HG02884 (cell line): ENCODE results near the gene ANKRD30B.
"Not testable (repeated sequence)": the region's sequence is repeated elsewhere in the genome, so short reads cannot be mapped to it uniquely, and the experiment has no call there.

Source experiments
- ATAC-seq: cut with Tn5 transposase; IDR thresholded peaks from one replicate; pipeline ENCODE4 v1.9.1; 2021; ENCODE audit warnings: mild to moderate bottlenecking, moderate library complexity; ENCODE audit not compliant: unreplicated experiment

Gene ANKRD30B, protein sequence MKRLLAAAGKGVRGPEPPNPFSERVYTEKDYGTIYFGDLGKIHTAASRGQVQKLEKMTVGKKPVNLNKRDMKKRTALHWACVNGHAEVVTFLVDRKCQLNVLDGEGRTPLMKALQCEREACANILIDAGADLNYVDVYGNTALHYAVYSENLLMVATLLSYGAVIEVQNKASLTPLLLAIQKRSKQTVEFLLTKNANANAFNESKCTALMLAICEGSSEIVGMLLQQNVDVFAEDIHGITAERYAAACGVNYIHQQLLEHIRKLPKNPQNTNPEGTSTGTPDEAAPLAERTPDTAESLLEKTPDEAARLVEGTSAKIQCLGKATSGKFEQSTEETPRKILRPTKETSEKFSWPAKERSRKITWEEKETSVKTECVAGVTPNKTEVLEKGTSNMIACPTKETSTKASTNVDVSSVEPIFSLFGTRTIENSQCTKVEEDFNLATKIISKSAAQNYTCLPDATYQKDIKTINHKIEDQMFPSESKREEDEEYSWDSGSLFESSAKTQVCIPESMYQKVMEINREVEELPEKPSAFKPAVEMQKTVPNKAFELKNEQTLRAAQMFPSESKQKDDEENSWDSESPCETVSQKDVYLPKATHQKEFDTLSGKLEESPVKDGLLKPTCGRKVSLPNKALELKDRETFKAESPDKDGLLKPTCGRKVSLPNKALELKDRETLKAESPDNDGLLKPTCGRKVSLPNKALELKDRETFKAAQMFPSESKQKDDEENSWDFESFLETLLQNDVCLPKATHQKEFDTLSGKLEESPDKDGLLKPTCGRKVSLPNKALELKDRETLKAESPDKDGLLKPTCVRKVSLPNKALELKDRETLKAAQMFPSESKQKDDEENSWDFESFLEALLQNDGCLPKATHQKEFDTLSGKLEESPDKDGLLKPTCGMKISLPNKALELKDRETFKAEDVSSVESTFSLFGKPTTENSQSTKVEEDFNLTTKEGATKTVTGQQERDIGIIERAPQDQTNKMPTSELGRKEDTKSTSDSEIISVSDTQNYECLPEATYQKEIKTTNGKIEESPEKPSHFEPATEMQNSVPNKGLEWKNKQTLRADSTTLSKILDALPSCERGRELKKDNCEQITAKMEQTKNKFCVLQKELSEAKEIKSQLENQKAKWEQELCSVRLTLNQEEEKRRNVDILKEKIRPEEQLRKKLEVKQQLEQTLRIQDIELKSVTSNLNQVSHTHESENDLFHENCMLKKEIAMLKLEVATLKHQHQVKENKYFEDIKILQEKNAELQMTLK (N-terminal part only)

DNA sequence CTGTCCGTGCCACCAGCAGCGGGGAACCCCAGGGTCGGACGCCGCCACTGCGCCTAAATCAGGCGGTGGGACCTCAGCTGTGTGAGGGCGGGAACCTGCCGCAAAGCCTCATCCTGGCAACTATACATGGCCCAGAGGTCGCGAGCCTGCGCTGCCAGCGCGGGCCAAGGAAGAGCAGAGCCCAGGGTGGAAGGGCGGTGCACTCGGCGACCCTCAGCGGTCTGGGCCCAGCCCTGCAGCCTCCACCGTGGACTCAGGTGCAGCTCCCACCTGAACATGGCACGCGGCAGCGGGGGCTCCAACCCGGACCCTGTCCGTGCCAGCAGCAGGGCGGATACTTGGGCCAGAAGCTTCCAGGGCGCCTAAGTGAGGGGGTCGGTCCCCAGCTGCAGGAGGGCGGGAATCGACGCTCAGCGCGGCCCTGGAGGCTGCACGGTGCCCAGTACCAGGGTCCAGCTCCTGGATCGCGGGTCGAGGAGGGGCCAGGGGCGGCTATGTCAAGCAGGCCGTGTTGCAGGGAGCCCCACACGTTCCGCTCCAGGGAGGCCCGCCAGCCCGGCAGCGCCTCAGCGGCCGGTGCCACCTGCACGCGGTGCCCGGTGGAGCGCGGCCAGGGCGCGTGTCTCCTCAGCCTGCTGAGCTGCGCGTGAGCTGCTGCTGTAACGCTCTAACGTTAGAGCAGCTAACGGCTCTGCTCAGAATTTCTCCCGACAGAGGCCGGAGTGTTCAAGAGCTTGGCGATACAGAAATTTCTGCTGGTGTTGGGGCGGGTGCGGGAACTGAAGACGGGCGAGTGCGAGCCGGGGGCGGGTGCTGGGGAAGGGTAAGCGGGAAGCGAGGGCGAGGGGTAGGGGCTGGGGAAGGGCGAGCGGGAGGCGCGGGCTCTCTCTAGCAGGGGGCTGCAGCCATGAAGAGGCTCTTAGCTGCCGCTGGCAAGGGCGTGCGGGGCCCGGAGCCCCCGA is at the start of gene ANKRD30B:
Gene ANKRD30B (plus strand): TSS at position 660 of the 962 bp plus-strand sequence. CDS start 248 bp downstream, at position 908.
- no peak for ATAC-seq

DNA sequence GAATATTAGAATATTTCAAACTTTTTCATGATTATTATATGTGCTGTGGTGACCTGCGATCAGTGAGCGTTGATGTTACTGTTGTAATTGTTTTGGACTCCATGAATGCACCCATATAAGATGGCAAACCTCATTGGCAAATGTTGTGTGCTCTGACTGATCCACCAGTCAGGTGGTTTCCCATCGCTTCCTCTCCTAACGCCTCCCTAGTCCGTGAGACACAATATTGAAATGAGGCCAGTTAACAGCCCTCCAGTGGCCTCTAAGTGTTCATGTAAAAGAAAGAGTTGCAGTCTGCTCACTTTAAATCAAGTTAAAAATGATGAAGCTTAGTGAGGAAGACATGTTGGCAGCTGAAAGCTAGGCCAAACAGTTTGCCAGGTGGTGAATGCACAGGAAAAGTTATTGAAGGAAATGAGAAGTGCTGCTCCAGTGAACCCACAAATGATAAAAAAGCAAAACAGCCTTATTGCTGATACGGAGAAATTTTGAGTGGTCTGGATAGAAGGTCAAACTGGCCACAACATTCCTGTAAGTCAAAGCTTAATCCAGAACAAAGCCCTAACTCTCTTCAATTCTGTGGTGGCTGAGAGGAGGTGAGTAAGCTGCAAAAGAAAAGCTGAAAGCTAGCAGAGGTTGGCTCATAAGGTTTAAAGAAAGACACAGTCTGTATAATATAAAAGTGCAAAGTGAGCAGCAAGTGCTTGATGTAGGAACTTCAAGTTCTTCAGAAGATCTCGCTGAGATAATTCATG is 46.5 kb upstream of the ANKRD30B start:
- ATAC-seq, result not testable (repeated sequence)

DNA sequence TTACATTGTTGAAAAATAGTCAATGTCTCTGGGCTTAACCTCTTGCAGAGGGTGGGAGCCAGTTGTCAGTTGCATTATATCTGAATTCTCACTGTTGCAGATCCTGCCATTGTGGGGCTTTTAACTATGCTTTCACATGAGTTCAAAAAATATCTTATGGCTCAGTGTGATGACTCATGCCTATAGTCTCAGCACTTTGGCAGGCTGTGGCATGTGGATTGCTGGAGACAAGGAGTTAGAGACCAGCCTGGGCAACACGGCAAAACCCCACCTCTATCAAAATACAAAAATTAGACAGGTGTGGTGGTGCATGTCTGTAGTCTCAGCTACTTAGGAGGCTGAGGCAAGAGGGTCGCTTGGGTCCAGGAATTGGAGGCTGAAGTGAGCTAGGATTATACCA is 38.2 kb upstream of the ANKRD30B start:
- not testable (repeated sequence) for ATAC-seq

- ATAC-seq, result not testable (repeated sequence)
Measured at GRCh38 chr18:14721569-14721968, 26.4 kb upstream of the ANKRD30B start.

DNA sequence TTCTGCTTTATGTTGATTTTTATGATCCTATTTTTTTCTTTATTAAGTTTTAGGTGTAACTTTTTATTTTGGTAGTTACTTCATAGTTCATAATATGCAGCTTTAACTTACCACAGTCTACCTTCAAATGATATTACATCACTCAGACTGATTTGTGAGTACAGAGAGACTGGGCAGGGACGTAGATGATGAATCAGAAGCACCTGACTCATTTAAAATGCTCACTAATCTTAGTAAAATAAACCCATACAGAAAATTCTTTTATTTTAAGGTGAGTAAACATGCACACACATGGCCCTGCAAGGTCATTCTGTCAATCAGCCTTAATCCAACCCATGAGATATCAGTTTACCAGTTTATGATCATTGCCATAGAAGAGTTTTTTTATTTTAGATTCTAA is 8.9 kb upstream of the ANKRD30B start:
- not testable (repeated sequence) for ATAC-seq

DNA sequence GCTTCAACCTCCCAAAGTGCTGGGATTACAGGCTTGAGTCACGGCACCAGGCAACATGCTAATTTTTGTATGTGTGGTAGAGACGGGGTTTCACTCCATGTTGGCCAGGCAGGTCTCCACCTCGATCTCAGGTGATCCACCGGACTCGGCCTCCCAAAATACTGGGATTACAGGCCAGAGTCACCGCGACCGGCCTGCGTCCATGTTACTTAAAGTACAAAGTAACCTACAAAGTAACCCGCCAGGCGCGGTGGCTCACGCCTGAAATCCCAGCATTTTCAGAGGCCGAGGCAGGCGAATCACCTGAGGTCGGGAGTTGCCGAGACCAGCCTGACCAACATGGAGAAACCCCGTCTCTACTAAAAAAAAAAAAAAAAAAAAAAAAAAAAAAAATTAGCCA is 1.1 kb upstream of the ANKRD30B start:
- no peak for ATAC-seq

DNA sequence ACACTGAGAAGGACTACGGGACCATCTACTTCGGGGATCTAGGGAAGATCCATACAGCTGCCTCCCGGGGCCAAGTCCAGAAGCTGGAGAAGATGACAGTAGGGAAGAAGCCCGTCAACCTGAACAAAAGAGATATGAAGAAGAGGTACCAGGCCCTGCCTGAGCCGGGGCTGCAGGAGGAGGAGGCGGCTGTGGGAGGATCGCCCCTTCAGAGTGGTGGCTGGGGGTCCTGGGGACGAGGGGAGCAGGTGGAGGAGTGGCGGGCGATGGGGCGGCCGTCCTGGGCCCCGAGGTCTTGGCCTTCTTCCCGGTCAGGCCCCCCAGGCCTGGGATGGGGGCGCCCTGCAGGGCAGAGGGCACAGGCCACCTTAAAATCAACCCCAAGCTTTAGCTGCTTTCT is 524 bp downstream of the ANKRD30B start:
- no peak for ATAC-seq

DNA sequence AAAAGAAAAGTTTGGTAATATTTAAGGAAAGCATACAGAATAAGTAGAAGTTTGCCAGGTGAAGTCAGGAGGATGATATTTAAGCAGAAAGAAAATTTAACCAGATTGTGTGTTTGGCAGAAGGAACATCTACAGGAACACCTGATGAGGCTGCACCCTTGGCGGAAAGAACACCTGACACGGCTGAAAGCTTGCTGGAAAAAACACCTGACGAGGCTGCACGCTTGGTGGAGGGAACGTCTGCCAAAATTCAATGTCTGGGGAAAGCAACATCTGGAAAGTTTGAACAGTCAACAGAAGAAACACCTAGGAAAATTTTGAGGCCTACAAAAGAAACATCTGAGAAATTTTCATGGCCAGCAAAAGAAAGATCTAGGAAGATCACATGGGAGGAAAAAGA is 15.6 kb downstream of the ANKRD30B start:
- ATAC-seq, result not testable (repeated sequence)

DNA sequence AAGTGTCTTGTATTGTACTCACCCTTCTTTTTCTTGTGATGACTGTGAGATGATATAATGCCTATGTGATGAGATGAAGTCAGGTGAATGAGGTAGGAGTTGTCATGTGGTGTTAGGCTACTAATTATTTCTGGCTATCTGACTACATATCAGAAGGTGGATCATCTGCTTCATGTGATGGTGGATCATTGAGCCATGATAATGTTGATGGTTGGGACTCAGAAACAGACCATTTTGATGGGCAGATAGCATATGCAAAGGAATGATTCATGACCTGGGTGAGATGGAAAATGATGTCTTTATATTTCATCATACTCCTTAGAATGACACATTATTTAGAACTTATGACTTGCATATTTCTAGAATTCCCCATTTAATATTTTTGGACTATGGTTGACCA is 19.5 kb downstream of the ANKRD30B start:
- no peak for ATAC-seq

DNA sequence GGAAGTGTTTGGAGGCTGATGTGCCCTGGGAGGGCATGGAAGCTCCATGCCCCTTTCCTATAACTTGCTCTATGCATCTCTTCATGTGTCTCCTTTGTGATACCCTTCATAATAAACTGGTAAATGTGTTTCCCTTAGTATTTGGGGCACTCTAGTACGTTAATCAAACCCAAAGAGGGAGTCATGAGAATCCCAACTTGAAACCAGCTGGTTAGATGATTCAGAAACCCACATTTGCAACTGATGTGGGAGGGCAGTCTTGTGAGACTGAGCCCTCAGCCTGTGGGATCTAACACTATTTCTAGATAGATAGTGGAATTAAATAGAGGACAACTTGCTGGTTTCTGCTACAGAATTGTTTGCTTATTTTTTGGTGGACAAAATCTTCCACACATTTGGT is 20.3 kb downstream of the ANKRD30B start:
- ATAC-seq, result no peak

DNA sequence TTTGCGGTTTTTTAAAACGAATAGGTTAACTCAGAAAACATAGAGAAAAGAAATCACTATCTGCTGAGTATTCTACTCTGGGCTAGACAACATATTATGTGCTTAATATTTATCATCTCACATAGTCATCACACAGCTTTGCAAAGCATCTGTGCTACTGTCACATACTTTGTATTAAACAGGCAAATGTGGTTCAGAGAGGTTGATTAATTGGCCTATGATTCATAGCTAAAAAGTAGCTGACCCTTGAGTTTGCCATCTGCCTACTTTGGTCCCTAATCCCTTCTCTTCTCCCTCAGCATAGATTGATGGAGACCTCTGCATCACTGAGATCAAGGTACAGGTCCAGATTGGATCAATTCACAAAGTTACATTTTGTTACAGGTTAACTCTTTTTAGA is 21.4 kb downstream of the ANKRD30B start:
- ATAC-seq, result no peak

GRCh38 chr18:14776801-14777200 is 28.8 kb downstream of the ANKRD30B start:
- ATAC-seq, result no peak

DNA sequence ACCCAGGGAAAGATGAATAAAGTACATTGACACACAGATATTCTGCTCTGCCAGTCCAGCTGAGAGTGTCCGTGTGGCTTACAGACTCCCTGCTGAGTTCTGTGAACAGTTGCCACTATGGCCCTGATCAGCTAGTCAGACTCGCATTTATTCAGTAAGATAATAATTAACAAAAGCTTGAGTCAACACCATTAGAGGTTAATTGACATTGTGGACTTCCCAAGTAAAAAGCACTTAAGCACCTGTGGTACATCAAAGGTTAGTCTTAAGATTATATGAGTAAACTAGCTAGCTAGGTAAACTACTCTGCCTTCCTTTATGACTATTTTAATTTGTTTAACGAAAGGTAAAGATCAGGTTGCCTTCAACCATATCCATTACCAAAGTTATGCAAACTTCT is 33.7 kb downstream of the ANKRD30B start:
- no peak for ATAC-seq

- ATAC-seq, result no peak
Measured at GRCh38 chr18:14784133-14784532, 36.2 kb downstream of the ANKRD30B start.

DNA sequence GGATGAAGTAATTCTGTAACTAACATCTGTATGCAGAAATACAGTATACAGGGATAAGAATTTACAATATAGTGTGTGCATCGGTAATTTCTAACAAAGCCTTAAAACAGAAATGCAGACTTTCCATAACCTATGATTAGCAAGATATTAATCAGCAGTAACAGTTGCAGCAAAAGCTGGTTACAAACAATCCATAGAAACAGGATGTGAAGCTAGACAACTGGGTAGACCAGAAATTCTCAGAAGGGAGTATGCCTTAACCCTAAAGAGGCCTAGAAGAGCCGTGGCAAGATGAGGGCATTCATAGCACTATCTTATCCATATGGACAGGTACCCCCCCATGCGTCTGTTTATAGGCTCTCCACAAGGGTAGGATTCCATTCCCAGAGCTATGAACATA is 48.9 kb downstream of the ANKRD30B start:
- not testable (repeated sequence) for ATAC-seq

DNA sequence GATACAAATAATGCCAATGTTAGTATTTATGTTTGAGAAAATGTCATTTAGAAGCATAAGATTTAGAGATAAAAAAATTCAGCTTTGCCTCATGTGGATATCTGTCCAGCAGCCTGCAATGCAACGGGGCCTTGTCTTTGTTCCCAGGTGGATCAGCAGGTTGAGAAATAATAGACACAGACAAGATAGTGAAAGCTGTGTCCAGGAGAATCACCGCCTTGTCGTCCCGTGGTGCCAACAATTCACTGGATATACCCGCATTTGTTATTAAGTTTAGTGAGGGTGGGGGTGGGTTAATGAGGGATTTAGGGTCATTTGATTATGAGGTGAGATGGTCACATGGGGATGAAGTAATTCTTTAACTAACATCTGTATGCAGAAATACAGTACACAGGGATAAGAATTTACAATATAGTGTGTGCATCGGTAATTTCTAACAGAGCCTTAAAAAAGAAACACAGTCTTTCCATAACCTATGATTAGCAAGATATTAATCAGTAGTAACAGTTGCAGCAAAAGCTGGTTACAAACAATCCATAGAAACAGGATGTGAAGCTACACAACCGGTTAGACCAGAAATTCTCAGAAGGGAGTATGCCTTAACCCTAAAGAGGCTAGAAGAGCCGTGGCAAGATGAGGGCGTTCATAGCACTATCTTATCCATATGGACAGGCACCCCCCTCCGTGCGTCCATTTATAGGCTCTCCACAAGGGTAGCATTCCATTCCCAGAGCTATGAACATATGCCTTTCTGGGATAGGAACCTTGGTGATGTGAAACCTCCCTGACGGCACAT is 50.2 kb downstream of the ANKRD30B start:
- ATAC-seq, result not testable (repeated sequence)

DNA sequence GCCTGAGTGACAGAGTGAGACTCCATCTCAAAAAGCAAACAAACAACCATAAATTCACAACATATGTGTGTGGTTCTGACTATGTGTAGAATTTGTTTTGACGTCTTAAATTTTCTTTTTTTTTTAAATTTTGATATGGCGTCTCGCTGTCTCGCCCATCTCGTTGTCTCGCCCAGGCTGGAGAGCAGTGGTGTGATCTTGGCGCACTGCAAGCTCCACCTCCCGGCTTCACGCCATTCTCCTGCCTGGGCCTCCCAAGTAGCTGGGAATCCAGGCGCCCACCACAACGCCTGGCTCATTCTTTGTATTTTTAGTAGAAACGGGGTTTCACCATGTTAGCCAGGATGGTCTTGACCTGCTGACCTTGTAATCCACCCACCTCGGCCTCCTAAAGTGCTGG is 63.1 kb downstream of the ANKRD30B start:
- not testable (repeated sequence) for ATAC-seq

DNA sequence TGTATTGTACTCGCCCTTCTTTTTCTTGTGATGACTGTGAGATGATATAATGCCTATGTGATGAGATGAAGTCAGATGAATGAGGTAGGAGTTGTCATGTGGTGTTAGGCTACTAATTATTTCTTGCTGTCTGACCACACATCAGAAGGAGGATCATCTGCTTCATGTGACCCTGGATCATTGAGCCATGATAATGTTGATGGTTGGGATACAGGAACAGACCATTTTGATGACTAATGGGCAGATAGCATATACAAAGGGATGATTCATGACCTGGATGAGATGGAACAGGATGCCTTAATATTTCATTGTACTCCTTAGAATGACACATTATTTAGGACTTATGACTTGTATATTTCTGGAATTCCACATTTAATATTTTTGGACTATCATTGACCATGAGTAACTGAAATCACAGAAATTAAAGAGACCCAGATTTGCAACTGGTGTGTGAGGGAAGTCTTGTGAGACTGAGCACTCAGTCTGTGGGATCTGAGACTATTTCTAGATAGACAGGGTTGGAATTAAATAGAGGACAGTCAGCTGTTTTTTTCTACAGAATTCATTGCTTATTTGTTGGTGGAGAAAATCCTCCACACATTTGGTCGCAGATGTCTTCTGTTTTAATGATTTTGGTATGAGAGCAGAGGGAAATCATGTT is 79.1 kb downstream of the ANKRD30B start:
- not testable (repeated sequence) for ATAC-seq
